NT2/D1 (cell line): ENCODE results near the gene CORO2A.

Source experiments
- SUZ12 ChIP-seq: IDR thresholded peaks from 2 replicates; pipeline ENCODE4 v1.6.1; 2011; ENCODE audit not compliant: insufficient read length, insufficient read depth; ENCODE audit errors: extremely low read depth
- YY1 ChIP-seq: IDR thresholded peaks from 2 replicates; pipeline ENCODE4 v1.6.1; 2011; ENCODE audit not compliant: insufficient read length, insufficient read depth

GRCh38 chr9:98132806-98133631, 59.4 kb downstream of the CORO2A start:
- TF ChIP-seq SUZ12 (no peak), YY1 (no peak)
